22Rv1 (cell line): ENCODE measurements around the gene COL25A1.

ENCODE experiments used
- ZFX ChIP-seq: fragments of 450-650 bp; IDR thresholded peaks from 2 replicates; pipeline ENCODE4 v1.6.1; 2017; ENCODE audit warnings: antibody characterized with exemption, borderline replicate concordance
- TF ChIP-seq, protein P1 (sequence below): fragments of 450-650 bp; IDR thresholded peaks from 2 replicates; pipeline ENCODE4 v1.5.1; 2017; ENCODE audit warnings: mild to moderate bottlenecking

DNA sequence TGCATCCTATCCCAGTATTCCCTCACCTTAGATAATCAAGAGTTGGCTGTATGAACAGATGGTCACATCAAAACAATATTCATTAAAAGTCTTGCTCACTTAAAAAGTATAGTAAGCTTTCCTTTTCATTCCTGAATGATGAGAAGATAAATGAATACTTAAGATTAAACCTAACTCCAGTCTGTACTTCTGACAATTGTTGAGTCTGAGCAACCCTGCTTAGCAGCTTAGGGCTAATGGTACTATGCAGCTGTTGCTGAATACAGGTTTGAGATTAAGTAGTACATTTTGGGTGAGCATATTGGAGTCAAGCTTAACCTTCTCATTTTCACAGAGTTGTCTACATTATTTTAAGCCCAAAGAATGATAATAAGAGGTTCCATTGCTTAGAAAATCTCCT, 417.9 kb downstream of the COL25A1 start:
- TF ChIP-seq, protein P1, sequence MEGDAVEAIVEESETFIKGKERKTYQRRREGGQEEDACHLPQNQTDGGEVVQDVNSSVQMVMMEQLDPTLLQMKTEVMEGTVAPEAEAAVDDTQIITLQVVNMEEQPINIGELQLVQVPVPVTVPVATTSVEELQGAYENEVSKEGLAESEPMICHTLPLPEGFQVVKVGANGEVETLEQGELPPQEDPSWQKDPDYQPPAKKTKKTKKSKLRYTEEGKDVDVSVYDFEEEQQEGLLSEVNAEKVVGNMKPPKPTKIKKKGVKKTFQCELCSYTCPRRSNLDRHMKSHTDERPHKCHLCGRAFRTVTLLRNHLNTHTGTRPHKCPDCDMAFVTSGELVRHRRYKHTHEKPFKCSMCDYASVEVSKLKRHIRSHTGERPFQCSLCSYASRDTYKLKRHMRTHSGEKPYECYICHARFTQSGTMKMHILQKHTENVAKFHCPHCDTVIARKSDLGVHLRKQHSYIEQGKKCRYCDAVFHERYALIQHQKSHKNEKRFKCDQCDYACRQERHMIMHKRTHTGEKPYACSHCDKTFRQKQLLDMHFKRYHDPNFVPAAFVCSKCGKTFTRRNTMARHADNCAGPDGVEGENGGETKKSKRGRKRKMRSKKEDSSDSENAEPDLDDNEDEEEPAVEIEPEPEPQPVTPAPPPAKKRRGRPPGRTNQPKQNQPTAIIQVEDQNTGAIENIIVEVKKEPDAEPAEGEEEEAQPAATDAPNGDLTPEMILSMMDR = no peak
- no peak for TF ChIP-seq ZFX
